ENCODE data around the gene SLC35C1.

The SLC35C1 gene

DNA sequence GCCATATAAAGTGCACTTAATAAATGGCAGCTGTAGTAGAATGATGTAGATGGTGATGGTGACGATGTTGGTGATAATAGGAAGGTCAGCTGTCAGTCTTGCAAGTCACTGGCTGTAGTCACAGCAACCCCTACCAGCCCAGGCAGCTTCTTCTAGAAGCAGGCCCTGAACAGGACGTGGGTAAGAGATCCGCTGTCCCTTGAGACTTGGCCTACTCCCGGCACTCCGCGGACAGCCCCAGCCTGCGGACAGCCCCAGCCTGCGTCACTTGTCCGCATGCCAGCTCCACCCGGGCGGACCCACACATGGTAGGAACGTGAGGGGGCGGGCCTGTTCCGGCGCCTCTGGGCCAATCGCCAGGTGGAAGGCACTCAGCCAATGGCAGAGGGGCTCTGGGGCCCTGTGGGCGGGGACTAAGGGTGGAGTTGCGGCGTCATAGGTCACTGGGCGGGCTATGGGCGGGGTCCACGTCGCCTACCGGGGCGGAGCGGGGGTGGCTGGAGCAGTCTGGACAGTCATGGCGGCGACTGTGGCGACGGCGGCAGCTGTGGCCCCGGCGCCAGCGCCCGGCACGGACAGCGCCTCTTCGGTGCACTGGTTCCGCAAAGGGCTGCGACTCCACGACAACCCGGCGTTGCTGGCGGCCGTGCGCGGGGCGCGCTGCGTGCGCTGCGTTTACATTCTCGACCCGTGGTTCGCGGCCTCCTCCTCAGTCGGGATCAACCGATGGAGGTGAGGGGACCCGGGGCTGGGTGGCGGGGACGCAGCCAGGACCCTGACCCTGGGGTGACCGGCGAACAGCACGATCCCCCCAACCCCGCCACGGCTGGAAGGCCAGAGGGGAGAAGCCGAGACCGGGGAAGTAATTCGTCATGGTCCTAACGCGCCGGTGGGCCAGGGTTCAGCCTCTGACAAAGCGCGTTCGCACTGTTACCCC lies 42.3 kb downstream of the SLC35C1 start, which contains the start of gene CRY2:
Gene CRY2, plus strand, starts transcription at position 502 of the 937 bp plus-strand sequence. Its CDS starts 16 bp downstream, at position 518.
- peak; percentile 98 for DNase-seq (ENCODE audit: low spot score)

DNA sequence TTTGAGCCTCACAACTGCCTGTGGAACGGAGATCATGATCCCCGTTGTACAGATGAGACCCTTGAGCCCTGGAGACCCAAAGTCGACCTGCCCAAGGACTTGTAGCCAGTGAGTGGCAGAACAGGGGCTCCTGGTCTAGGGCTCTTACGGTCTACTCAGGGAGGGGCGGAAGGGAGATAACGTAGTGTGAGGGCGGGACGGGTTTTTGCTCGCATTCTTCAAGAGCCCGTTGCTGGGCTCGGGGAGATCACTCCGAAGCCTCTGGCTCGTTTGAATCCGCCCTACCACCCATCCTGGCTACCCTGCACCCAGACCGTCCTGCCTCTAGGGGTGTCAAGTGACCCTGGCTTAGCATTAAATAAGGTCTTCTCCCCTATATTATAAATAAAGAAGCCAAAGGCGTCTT lies 43.0 kb downstream of the SLC35C1 start:
- DNase-seq (ENCODE audit: low spot score) = peak; percentile 50

DNA sequence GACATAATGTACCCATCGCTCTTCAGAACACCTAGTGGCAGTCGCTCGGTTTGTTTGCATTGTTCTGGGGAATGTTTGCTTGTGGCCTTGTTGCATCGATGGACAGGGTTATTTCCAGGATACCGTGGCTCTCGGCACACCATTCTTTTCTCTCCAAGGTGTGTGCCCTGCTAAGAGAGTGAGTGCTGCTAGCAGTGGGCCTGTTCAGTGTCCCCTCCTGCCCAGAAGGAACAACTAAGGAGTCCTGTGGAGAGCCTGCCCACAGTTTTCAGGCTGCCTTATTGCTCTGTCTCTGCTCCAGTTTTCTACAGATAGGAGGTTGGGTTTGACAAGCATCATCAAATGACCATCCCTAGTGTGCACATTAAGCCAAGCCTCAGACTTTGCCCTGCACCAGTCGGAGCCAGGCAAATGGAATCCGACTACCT lies 43.7 kb downstream of the SLC35C1 start:
- DNase-seq (ENCODE audit: low spot score) = no peak

DNA sequence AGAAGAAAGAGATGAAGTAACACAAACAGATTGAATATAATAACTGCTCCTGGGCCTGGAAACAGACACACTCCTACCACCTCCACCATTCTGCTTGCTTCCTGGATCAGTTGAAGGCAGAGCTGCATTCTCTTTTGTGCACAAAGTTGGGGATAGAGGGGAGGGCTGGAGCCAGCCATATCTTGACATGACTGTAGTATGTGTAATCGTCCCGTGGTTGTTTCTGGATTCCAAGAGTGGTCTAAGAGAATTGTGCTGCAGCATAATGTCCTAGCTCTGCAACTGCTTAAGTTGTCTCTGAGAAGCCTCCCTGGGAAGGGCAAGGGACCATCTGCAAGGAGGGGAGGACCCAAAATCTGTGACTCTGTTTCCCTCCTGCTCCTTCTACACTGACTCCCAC lies 45.5 kb downstream of the SLC35C1 start:
- DNase-seq (ENCODE audit: low spot score) = no peak

DNA sequence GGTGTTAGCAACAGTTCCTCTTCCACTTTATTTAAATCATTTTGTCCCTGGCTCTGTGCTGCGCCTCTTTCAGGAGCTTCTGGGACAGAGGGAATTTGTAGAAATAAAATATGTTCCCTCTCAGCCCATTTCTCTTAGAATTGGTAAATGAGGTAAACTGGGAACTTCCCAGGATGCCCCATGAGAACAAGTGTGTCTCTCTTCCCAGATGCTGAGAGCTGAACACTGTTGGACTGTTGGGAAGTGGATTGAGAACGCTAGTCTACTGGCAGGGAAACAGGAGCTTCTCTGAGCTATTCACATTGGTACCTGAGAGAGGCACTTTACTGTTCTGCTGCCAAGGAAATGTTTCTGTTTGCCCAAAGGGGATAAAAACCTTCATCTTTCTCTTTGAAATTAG lies 46.3 kb downstream of the SLC35C1 start:
- DNase-seq (ENCODE audit: low spot score) = no peak

DNA sequence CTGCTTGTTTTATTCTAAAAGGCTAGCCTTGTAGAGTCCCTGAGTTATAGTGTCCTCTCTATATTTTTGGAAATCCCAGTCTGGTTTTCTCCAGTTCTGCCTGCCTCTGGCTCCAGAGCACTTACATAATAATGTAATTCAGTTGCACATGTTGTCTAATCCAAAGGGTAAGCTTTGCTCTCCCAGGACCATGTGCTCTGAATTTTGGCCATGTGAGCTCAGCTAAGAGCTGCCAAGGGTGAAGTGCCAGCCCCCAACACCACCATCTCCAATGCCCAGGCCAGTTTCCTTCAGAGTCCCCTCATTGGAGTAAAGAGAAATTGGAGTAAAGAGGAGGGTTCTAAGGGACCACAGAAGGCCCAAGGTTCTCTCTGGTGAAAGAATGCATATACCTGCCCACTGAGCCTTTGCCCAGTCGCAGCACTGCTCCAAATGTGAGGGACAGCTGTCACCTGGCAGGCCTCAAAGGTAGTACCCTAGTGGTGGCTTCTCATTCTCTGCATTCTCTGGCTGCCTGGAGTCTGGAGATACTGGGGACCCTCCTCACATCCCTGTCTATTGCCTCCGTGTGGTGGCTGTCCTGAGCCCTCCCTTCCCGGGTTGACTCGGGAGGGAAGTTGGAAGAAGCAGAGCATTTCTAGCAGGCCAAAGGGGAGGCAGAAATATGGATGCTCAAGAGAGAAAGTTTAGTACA lies 47.2 kb downstream of the SLC35C1 start:
- peak; percentile 62 for DNase-seq (ENCODE audit: low spot score)

DNA sequence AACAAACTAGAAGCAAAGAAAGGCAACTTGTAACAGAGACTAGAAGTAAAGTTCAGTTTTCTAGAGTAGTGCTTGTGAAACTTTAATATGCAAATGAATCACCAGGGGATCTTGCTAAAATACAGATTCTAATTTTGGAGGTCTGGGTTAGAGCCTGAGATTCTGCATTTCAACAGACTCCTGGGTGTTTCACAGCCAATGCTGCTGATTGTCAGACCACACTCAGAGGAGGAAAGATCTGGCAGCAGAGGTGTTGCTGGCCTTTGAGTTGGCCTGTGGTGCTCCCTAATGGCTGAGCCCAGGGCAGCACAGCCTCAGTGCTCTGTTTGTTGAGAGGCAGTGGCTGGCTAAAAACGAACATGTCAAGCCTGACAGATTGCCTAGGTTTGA lies 47.8 kb downstream of the SLC35C1 start:
- DNase-seq (ENCODE audit: low spot score) = no peak

DNA sequence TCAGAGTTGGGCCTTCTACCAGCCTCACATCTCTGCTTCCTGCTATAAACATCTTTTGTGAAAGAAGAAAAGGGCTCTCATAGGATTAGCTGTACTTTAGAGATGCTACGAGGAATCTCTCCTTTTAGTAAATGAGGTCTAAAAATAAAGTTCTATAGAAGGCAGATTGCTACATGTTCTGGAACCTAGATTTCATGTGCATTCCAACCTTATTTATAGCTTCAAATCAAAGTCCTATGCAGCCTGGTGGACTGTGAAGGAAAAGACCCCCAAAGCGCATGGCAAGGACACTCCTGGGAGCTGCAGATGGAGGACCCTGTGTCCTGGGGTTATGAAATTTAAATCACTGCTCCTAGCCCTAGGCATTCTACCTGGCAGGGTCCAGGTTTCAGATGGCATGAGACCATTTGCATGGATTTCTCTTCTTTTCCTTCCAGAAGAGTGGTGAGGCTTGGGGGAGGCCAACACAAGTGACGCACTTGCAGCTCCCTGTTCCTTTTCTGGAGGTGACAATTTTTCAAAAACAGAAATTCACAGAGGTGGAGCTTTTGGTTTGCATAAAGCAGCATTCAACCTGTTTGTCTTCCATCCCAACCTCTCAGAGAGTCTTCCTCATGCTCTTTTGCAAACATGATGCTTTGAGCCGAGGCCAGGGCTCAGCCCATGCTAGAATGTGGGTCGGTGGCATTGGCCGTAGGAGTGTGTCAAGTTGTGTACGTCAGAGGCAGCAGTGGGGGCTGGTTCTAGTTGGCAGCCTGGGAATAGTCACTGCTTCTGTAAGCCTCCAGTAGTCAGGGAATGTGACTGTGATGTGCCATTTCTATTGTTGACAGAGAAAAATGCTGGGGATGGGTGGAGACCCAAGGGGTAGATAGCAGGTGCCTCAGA lies 48.6 kb downstream of the SLC35C1 start:
- DNase-seq (ENCODE audit: low spot score) = peak; percentile 61

DNA sequence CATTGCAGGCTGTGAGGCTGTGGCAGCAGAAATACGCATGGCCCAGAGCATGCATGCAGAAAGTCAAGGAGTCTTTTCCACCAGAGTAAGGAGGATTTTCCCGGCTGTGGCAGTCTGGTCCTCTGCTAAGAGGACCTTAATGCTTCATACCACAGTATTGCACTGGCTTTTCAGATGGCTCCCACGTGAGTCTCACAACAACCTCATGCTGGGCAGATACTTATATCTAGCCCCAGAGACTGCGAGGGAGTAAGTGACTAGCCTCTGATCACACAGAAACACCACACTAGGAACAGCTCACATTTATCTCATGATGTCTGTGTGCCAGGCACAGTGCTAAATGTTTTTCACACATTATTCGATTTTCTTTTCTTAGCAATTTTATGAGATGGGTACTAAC lies 50.4 kb downstream of the SLC35C1 start:
- DNase-seq (ENCODE audit: low spot score) = no peak

DNA sequence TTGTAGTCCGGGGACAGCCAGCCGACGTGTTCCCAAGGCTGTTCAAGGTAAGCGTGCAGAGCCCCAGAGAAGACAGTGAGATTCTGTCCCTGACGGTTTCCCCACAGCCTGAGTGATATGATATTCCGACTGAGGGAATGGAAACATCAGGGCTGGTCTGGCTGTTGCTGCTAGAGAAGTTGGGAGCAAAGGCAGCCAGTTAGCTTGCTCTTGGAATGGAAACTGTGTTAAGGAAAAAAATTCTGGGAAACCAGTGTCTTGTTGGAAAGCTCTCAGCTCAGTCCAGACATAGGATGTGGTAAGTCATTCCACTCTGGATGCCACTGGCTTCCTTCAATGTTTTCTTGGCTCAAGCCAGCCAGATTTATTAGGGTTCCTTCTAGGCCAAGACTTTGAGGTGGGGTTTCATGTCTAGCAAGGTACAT lies 51.1 kb downstream of the SLC35C1 start:
- no peak for DNase-seq (ENCODE audit: low spot score)

DNA sequence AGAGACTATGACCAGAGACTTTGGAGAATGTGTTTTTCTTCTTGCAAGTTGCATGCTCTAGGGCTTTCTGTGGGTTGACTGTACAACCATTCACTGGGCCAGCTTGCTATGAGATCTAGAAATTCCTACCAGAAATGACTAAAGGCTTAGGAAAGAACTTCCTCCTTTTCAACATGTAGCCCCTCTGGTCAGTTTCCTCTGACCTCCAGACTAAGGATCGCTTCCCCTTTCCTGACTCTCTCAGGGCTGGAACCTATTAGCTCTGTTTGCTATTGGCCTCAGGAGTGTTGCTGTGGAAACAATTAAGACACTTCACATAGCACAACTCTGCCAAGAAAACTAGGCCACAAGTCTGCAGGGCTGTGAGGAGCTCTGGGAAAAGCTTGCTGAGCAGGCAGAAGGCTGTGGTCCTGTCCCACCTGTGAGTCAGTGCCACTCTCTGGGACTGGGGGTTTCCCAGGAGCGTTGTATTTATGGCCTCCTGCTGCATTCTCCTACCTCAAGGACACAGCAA lies 53.1 kb downstream of the SLC35C1 start:
- DNase-seq (ENCODE audit: low spot score) = peak; percentile 79

DNA sequence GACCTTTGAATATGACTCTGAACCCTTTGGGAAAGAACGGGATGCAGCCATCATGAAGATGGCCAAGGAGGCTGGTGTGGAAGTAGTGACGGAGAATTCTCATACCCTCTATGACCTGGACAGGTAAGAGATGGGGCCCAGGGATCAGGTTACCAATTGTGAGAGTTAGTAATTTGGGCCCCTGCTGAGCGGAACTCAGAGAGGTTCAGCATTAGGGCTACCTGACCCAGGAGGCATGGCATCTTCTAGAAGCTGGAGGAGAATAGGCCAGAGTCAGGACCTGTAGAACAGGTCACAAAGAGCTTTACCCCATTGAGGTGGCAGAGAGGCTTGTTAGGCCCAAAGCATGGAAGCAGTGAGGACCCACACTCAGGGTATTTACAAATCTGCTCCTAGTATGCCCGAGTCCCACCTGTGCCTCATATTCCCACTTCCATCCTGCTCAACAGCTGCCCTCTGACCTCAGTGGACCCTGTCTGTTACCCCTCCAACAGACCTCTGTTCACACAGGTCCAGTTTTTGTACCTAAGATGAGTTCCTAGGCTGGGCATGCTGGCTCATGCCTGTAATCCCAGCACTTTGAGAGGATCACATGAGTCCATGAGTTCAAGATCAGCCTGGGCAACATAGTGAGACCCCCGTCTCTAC lies 53.9 kb downstream of the SLC35C1 start:
- no peak for DNase-seq (ENCODE audit: low spot score)

DNA sequence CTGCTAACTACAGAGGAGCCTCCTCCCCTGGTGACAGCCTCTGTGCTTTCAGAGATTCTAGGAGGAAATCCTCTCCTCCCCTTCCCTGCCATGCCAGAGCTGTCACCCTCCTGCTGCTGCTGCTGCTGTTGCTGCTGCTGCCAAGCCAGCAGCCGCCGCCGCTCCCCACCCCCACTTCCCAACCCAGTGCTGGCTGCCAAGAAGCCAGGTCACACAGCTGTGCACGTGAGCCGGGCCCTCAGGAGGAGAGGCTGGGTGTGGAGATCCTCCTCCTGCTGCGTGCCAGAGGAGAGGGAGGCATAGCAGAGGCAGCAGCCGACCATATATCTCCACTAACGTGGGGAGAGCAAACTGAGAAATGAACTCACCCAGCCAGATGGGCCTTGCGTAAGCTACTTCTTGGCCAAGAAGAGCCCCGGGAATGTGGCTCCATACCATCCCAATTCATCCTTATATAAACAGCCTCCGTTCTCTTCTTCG lies 54.8 kb downstream of the SLC35C1 start:
- peak; percentile 86 for DNase-seq (ENCODE audit: low spot score)

DNA sequence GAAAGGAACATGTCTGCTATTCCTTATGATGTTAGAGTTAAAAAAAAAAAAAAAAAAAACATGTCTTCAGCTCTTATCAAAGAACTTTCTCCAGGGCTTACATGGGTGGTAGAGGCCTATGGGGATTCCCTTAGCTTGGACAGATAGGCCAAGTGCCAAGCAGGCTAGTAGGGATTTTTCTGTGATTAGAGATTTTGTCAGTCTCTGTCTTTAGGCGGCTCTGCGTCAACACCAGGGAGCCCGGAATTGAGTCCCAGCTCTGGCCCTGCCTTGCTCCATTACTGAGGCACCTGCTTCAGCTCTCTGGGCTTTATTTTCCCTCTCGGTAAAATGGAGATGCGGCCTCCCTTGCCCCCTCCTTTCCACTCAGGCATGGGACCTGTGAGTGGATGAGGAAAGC lies 55.4 kb downstream of the SLC35C1 start:
- no peak for DNase-seq (ENCODE audit: low spot score)

DNA sequence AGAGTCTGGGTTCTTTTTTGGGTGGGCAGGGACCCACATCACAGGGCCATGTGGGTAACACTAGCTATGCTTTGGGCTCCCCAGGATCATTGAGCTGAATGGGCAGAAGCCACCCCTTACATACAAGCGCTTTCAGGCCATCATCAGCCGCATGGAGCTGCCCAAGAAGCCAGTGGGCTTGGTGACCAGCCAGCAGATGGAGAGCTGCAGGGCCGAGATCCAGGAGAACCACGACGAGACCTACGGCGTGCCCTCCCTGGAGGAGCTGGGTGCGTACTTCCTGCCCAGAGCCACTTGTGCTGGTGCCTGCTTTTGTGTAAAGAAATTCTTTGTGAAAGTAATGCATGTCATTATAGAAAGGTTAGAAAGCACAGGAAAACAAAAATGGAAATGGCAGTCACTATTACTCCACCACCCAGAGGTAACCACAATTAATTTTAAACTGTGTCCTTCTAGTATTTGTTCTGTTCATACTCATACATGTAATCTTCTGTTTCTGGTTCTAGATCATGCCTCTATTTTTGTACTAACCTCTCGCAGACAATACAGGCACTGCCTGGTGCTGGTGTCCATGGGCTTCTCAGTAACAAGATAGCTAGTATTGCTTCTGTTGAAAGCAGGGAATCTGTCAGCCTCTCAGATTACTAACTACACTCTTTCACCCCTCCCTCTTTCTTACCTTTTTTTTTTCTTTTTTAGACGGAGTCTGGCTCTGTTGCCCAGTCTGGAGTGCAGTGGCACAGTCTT lies 56.0 kb downstream of the SLC35C1 start:
- DNase-seq (ENCODE audit: low spot score) = no peak

All from Ammon's horn (tissue), 1 donor.